HCT116 (cell line): ENCODE measurements around the gene MED1. TPM values are rescaled to one million over a fixed set of nuclear protein-coding genes. Genes with fewer than 3 reads are reported as not detected.

Experiments used
- ATAC-seq: fragments of 200-7000 bp; cut with Tn5 transposase; 2 replicates; pipeline ENCODE4 v1.9.1; 2020; ENCODE audit warnings: mild to moderate bottlenecking, moderate library complexity
- BruUV-seq: library from RNA; stranded (reverse); fragments of 400-500 nt; replicated peaks from 2 replicates; lab custom pipeline; 2021; lab: Mats Ljungman, UMichigan
- CTCF ChIA-PET: fragments of 300-600 bp; sonication (Branson Sonifier 250); formaldehyde crosslinking; loops from one replicate; lab custom pipeline; 2021; ENCODE audit warnings: antibody characterized with exemption; lab: Charles Lee
- POLR2A ChIA-PET: fragments of 300-600, 350-600 bp; sonication (Branson Sonifier 250); formaldehyde crosslinking; loops from one replicate; lab custom pipeline; 2021; ENCODE audit warnings: antibody characterized with exemption; lab: Charles Lee
- RAD21 ChIA-PET, 2 experiments: fragments of 300-600 bp; sonication (Branson Sonifier 250); formaldehyde crosslinking; loops; one replicate each; lab custom pipeline; 2023; ENCODE audit warnings: low total read pairs in 2 of 2; ENCODE audit not compliant: uncharacterized antibody in 2 of 2, unreplicated experiment in 2 of 2, low non-redundant PET in 1 of 2; lab: Charles Lee
- DNase-seq: peaks from one replicate; pipeline ENCODE4 v3.0.0-alpha.2; 2010; ENCODE audit warnings: low read depth, low spot score
- H2AFZ ChIP-seq: fragments of 200-600 bp; shearing (Covaris generic), sonication (generic); 2 replicates; pipeline ENCODE4 v1.6.1; 2017; ENCODE audit warnings: low read depth, mixed run types, mixed read lengths, antibody characterized with exemption, low read length; ENCODE audit not compliant: poor library complexity, severe bottlenecking
- H3K27ac ChIP-seq: 2 replicates; pipeline ENCODE4 v1.5.1; 2012; ENCODE audit warnings: low read depth, low read length
- H3K27me3 ChIP-seq: fragments of 200-600 bp; sonication (generic); 2 replicates; pipeline ENCODE4 v1.6.1; 2016; ENCODE audit warnings: mixed run types, low read length, mixed read lengths; ENCODE audit not compliant: insufficient read depth
- H3K36me3 ChIP-seq, 2 experiments: fragments of 200-500 bp in 1 of 2; fragments of 200-600 bp in 1 of 2; sonication (Bioruptor generic) in 1 of 2; sonication (generic) in 1 of 2; 2 replicates each; pipeline versions ENCODE4 v1.5.1 to v1.6.1; 2014 to 2016; ENCODE audit warnings: low read length in 2 of 2, inconsistent platforms in 1 of 2, mixed read lengths in 1 of 2, mixed run types in 1 of 2; ENCODE audit not compliant: insufficient read depth in 2 of 2, control insufficient read depth in 1 of 2
- H3K4me1 ChIP-seq, 2 experiments: fragments of 200-600 bp in 1 of 2; sonication (generic) in 1 of 2; 2 replicates each; pipeline versions ENCODE4 v1.5.1 to v1.6.1; 2012 to 2017; ENCODE audit warnings: low read length in 2 of 2, inconsistent platforms in 1 of 2, mild to moderate bottlenecking in 1 of 2, mixed read lengths in 1 of 2, mixed run types in 1 of 2, moderate library complexity in 1 of 2; ENCODE audit not compliant: insufficient read depth in 2 of 2, control insufficient read depth in 1 of 2
- H3K4me2 ChIP-seq: fragments of 200-600 bp; sonication (generic); 2 replicates; pipeline ENCODE4 v1.6.1; 2017; ENCODE audit warnings: mixed run types, low read length, mixed read lengths
- H3K4me3 ChIP-seq, 2 experiments: fragments of 200-600 bp in 1 of 2; sonication (generic) in 1 of 2; replicated peaks in 1 of 2; 2 replicates each; pipeline ENCODE4 v1.5.1; 2011 to 2016; ENCODE audit warnings: low read length in 2 of 2, control low read depth in 1 of 2, low read depth in 1 of 2, mild to moderate bottlenecking in 1 of 2, mixed read lengths in 1 of 2, mixed run types in 1 of 2
- H3K79me2 ChIP-seq: fragments of 200-600 bp; sonication (generic); 2 replicates; pipeline ENCODE4 v1.6.1; 2017; ENCODE audit warnings: mild to moderate bottlenecking, mixed run types, low read length, moderate library complexity, mixed read lengths; ENCODE audit not compliant: insufficient read depth
- H3K9ac ChIP-seq: fragments of 200-600 bp; sonication (generic); 2 replicates; pipeline ENCODE4 v1.6.1; 2016; ENCODE audit warnings: low read length, mixed read lengths
- H3K9me2 ChIP-seq: fragments of 200-600 bp; sonication (generic), shearing (Covaris generic); 2 replicates; pipeline ENCODE4 v1.6.1; 2017; ENCODE audit warnings: mixed run types, mild to moderate bottlenecking, moderate library complexity; ENCODE audit not compliant: insufficient read depth
- H3K9me3 ChIP-seq, 2 experiments: fragments of 200-500 bp in 1 of 2; fragments of 200-600 bp in 1 of 2; sonication (Bioruptor generic) in 1 of 2; sonication (generic) in 1 of 2; 2 replicates each; pipeline ENCODE4 v1.6.1; 2014 to 2017; ENCODE audit warnings: low read length in 2 of 2, mixed read lengths in 2 of 2, inconsistent platforms in 1 of 2, low read depth in 1 of 2, mild to moderate bottlenecking in 1 of 2, mixed run types in 1 of 2, moderate library complexity in 1 of 2; ENCODE audit not compliant: control insufficient read depth in 1 of 2, insufficient read depth in 1 of 2
- H4K20me1 ChIP-seq: fragments of 200-600 bp; sonication (generic), shearing (Covaris generic); 2 replicates; pipeline ENCODE4 v1.6.1; 2017; ENCODE audit warnings: mixed run types, mild to moderate bottlenecking, moderate library complexity; ENCODE audit not compliant: insufficient read depth
- CBX3 ChIP-seq: IDR thresholded peaks from 2 replicates; pipeline ENCODE4 v1.6.1; 2012; ENCODE audit warnings: low read depth
- EGR1 ChIP-seq: IDR thresholded peaks from 2 replicates; pipeline ENCODE4 v1.6.1; 2012; ENCODE audit warnings: low read depth
- ELF1 ChIP-seq: IDR thresholded peaks from 2 replicates; pipeline ENCODE4 v1.6.1; 2012; ENCODE audit warnings: low read depth, borderline replicate concordance
- EZH2 ChIP-seq: fragments of 200-600 bp; sonication (generic); IDR thresholded peaks from 2 replicates; pipeline ENCODE4 v1.6.1; 2017; ENCODE audit warnings: antibody characterized with exemption, mixed run types
- EZH2phosphoT487 ChIP-seq: fragments of 200-600 bp; IDR thresholded peaks from 2 replicates; pipeline ENCODE4 v1.6.1; 2018; ENCODE audit warnings: antibody characterized with exemption, borderline replicate concordance
- FOSL1 ChIP-seq: IDR thresholded peaks from 2 replicates; pipeline ENCODE4 v1.6.1; 2012; ENCODE audit warnings: low read depth
- JUND ChIP-seq: IDR thresholded peaks from 2 replicates; pipeline ENCODE4 v1.6.1; 2012
- POLR2A ChIP-seq: IDR thresholded peaks from 2 replicates; pipeline ENCODE4 v1.7.0; 2011; ENCODE audit warnings: borderline replicate concordance; ENCODE audit not compliant: insufficient read depth, insufficient read length; ENCODE audit errors: extremely low read depth
- POLR2AphosphoS5 ChIP-seq: IDR thresholded peaks from 2 replicates; pipeline ENCODE4 v1.6.1; 2011; ENCODE audit warnings: mild to moderate bottlenecking, low read depth, low read length, moderate library complexity
- RAD21 ChIP-seq: IDR thresholded peaks from 2 replicates; pipeline ENCODE4 v1.6.1; 2012; ENCODE audit warnings: low read depth, mild to moderate bottlenecking
- SIN3A ChIP-seq: IDR thresholded peaks from 2 replicates; pipeline ENCODE4 v1.6.1; 2012; ENCODE audit warnings: low read depth
- SP1 ChIP-seq: IDR thresholded peaks from 2 replicates; pipeline ENCODE4 v1.6.1; 2012; ENCODE audit warnings: low read depth
- SRF ChIP-seq: IDR thresholded peaks from 2 replicates; pipeline ENCODE4 v1.6.1; 2012; ENCODE audit warnings: low read depth
- TCF7L2 ChIP-seq: IDR thresholded peaks from 2 replicates; pipeline ENCODE4 v1.7.0; 2011; ENCODE audit warnings: borderline replicate concordance, inconsistent platforms; ENCODE audit not compliant: insufficient read depth, insufficient read length; ENCODE audit errors: extremely low read depth
- ZFX ChIP-seq: fragments of 450-650 bp; IDR thresholded peaks from 2 replicates; pipeline ENCODE4 v1.6.1; 2017
- ZNF274 ChIP-seq: fragments of 200-500 bp; sonication (Bioruptor generic); IDR thresholded peaks from 2 replicates; pipeline ENCODE4 v1.6.1; 2014; ENCODE audit warnings: mild to moderate bottlenecking, low read depth, low read length, inconsistent platforms
- intact Hi-C: fragments of 100-400 bp; cut with micrococcal nuclease; formaldehyde crosslinking; loops from 2 replicates; pipeline ENCODE4 v1.10.0; 2022
- total RNA-seq: library from RNA; stranded (reverse); gene quantifications from one replicate; pipeline ENCODE4 v1.2.1, GENCODE V29; 2021; ENCODE audit not compliant: unreplicated experiment
- TF ChIP-seq, protein P1 (sequence below): IDR thresholded peaks from 2 replicates; pipeline ENCODE4 v1.6.1; 2011; ENCODE audit warnings: mild to moderate bottlenecking, low read length, moderate library complexity; ENCODE audit not compliant: insufficient replicate concordance; ENCODE audit errors: extremely low read depth
- TF ChIP-seq, protein P2 (sequence below): IDR thresholded peaks from 2 replicates; pipeline ENCODE4 v1.6.1; 2012; ENCODE audit warnings: low read depth
- TF ChIP-seq, protein P3 (sequence below), 3 experiments: fragments of 200-600 bp in 1 of 3; sonication (generic) in 1 of 3; IDR thresholded peaks in 2 of 3; conservative IDR thresholded peaks in 1 of 3; 2 replicates each; pipeline ENCODE4 v1.5.1; 2012 to 2017; ENCODE audit warnings: low read depth in 2 of 3, low read length in 2 of 3, antibody characterized with exemption in 1 of 3, borderline replicate concordance in 1 of 3, control low read depth in 1 of 3, mild to moderate bottlenecking in 1 of 3, mixed read lengths in 1 of 3, mixed run types in 1 of 3, moderate library complexity in 1 of 3; ENCODE audit not compliant: insufficient read depth in 1 of 3
- TF ChIP-seq, protein P4 (sequence below): IDR thresholded peaks from 2 replicates; pipeline ENCODE4 v1.6.1; 2012

MED1 gene
- total RNA-seq, 1 experiment from 2014 or later, result 55.7 TPM

DNA sequence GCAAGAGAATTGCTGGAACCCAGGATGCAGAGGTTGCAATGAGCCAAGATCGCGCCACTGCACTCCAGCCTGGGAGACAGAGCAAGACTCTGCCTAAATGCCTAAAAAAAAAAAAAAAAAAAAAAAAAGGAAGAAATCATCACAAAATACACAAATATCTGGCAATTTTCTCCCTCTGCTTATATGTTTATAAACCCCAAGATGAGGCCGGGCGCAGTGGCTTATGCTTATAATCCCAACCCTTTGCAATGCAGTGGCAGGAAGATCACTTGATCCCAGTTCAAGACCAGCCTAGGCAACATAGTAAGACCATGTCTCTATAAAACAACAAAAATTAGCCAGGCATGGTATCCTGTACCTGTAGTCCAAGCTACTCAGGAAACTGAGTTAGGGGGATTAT lies 21.5 kb downstream of the MED1 start:
- CTCF ChIA-PET, result no interaction called here
- H3K36me3 ChIP-seq, result peaks cover 38 to 45% of the 10 kb centered on the region in 2 experiments
- no peak for ATAC-seq

More for the DNA sequence above, 21.5 kb downstream of the MED1 start:
- no peak overlapping the region for H3K27ac ChIP-seq
- no peaks in the 10 kb centered on the region for H3K9me2 ChIP-seq
- H3K4me1 ChIP-seq, result no peaks in the 10 kb centered on the region
- POLR2A ChIA-PET, result no interaction called here
- no peaks in the 10 kb centered on the region for H4K20me1 ChIP-seq
- no peak for TF ChIP-seq TCF7L2
- no peak for TF ChIP-seq SRF
- no peak for TF ChIP-seq EZH2phosphoT487
- no peak for TF ChIP-seq SIN3A
- no peak for TF ChIP-seq SP1
- TF ChIP-seq, protein P1, sequence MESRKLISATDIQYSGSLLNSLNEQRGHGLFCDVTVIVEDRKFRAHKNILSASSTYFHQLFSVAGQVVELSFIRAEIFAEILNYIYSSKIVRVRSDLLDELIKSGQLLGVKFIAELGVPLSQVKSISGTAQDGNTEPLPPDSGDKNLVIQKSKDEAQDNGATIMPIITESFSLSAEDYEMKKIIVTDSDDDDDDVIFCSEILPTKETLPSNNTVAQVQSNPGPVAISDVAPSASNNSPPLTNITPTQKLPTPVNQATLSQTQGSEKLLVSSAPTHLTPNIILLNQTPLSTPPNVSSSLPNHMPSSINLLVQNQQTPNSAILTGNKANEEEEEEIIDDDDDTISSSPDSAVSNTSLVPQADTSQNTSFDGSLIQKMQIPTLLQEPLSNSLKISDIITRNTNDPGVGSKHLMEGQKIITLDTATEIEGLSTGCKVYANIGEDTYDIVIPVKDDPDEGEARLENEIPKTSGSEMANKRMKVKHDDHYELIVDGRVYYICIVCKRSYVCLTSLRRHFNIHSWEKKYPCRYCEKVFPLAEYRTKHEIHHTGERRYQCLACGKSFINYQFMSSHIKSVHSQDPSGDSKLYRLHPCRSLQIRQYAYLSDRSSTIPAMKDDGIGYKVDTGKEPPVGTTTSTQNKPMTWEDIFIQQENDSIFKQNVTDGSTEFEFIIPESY, result no peak
- TF ChIP-seq FOSL1, result no peak
- no peak for TF ChIP-seq RAD21
- TF ChIP-seq, protein P2, sequence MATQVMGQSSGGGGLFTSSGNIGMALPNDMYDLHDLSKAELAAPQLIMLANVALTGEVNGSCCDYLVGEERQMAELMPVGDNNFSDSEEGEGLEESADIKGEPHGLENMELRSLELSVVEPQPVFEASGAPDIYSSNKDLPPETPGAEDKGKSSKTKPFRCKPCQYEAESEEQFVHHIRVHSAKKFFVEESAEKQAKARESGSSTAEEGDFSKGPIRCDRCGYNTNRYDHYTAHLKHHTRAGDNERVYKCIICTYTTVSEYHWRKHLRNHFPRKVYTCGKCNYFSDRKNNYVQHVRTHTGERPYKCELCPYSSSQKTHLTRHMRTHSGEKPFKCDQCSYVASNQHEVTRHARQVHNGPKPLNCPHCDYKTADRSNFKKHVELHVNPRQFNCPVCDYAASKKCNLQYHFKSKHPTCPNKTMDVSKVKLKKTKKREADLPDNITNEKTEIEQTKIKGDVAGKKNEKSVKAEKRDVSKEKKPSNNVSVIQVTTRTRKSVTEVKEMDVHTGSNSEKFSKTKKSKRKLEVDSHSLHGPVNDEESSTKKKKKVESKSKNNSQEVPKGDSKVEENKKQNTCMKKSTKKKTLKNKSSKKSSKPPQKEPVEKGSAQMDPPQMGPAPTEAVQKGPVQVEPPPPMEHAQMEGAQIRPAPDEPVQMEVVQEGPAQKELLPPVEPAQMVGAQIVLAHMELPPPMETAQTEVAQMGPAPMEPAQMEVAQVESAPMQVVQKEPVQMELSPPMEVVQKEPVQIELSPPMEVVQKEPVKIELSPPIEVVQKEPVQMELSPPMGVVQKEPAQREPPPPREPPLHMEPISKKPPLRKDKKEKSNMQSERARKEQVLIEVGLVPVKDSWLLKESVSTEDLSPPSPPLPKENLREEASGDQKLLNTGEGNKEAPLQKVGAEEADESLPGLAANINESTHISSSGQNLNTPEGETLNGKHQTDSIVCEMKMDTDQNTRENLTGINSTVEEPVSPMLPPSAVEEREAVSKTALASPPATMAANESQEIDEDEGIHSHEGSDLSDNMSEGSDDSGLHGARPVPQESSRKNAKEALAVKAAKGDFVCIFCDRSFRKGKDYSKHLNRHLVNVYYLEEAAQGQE, result no peak
- TF ChIP-seq EZH2, result no peak
- TF ChIP-seq ZFX, result no peak
- no peak for TF ChIP-seq POLR2A
- TF ChIP-seq, protein P3, sequence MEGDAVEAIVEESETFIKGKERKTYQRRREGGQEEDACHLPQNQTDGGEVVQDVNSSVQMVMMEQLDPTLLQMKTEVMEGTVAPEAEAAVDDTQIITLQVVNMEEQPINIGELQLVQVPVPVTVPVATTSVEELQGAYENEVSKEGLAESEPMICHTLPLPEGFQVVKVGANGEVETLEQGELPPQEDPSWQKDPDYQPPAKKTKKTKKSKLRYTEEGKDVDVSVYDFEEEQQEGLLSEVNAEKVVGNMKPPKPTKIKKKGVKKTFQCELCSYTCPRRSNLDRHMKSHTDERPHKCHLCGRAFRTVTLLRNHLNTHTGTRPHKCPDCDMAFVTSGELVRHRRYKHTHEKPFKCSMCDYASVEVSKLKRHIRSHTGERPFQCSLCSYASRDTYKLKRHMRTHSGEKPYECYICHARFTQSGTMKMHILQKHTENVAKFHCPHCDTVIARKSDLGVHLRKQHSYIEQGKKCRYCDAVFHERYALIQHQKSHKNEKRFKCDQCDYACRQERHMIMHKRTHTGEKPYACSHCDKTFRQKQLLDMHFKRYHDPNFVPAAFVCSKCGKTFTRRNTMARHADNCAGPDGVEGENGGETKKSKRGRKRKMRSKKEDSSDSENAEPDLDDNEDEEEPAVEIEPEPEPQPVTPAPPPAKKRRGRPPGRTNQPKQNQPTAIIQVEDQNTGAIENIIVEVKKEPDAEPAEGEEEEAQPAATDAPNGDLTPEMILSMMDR (IDR thresholded peaks at IDR 0.05 in 2 of 3, conservative IDR thresholded peaks at IDR 0.05 in 1 of 3; ENCODE audit: borderline replicate concordance in 1 of 3, insufficient read depth in 1 of 3, low read depth in 2 of 3, low read length in 2 of 3), result no peak
- TF ChIP-seq, protein P4, sequence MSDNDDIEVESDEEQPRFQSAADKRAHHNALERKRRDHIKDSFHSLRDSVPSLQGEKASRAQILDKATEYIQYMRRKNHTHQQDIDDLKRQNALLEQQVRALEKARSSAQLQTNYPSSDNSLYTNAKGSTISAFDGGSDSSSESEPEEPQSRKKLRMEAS, result no peak
- no peak for TF ChIP-seq ELF1
- TF ChIP-seq JUND, result no peak
- TF ChIP-seq POLR2AphosphoS5, result no peak
- no peak for TF ChIP-seq EGR1
- no peak for TF ChIP-seq CBX3
- no peak for TF ChIP-seq ZNF274
- TF ChIP-seq, all 23 proteins: peak for 0
- no peaks in the 10 kb centered on the region for H3K9me3 ChIP-seq
- BruUV-seq, result no TSS peak
- H3K4me2 ChIP-seq, result no peak overlapping the region
- H3K9ac ChIP-seq, result no peak overlapping the region
- H3K27me3 ChIP-seq, result no peaks in the 10 kb centered on the region
- intact Hi-C loops, result no loop called here
- no peak for DNase-seq
- no peaks in the 10 kb centered on the region for H3K79me2 ChIP-seq
- H3K4me3 ChIP-seq, result no peak overlapping the region
- RAD21 ChIA-PET, result no interaction called here
- no peak overlapping the region for H2AFZ ChIP-seq
